ENCODE results near the gene PGLYRP1. TPM values are rescaled to one million over a fixed set of nuclear protein-coding genes. Genes with fewer than 3 reads are reported as not detected.

PGLYRP1 gene
- not detected for total RNA-seq

DNA sequence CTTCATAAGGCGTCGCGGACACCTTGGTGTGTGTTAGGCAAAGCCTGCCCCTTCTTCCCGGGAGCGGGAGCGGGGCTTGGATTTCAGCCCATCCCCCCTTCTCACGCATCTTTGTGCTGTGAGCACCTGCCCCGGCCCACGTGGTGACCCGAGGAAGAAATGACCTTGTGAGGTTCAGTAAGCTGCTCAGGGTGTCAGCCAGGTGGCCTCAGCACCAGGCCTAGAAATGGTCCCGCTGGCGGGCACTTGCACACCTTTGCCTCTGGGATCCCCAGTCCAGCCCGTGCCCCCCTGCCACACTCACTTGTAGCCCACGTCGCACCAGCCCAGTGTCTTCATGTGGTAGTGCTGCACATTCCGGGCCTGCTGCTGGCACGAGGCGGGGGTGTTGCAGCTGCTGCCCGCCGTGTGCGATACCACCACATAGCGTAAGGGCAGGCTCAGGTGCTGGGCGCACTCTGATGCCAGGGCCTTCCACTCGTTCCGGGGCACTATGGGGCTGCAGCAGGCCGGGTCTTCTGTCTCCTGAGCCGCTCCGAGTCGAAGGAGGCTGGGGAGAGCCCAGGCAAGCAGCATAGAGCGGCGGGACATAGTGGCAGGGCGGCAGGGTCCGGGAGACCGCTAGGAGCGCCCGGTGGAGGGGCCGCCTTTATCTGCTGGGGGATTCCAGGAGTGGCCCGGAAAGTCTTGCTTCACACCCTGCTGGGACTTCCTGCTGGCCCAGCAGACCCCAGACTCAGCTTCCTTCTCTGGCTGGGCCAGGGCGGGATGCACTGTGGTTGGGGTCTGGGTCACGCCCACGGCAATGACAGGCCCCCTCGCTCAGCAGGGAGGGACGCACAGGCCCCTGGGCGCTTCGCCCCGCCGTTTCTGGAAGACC is at the start of gene PGLYRP1:
Gene PGLYRP1 (minus strand): TSS at position 623 of the 880 bp plus-strand sequence. CDS start 32 bp downstream, at position 591.
- H3K27ac Mint-ChIP-seq = no peak within 1 kb of the TSS
- H3K9me3 Mint-ChIP-seq = no peaks in the 10 kb centered on the region
- no peaks in the 10 kb centered on the region for H3K36me3 Mint-ChIP-seq

GRCh38 chr19:46069806-46070341 is 47.0 kb upstream of the PGLYRP1 start:
- no peaks in the 10 kb centered on the region for H3K9me3 Mint-ChIP-seq
- DNase-seq (ENCODE audit: low spot score in 2 of 2) (no peak), ATAC-seq (no peak)
- H3K27ac Mint-ChIP-seq = no peak overlapping the region
- H3K36me3 Mint-ChIP-seq = no peaks in the 10 kb centered on the region

More for the DNA sequence above, at the start of gene PGLYRP1:
- DNase-seq (ENCODE audit: low spot score in 2 of 2) = no peak
- peak in 1 of 2 donors; percentile 22 for ATAC-seq

DNA sequence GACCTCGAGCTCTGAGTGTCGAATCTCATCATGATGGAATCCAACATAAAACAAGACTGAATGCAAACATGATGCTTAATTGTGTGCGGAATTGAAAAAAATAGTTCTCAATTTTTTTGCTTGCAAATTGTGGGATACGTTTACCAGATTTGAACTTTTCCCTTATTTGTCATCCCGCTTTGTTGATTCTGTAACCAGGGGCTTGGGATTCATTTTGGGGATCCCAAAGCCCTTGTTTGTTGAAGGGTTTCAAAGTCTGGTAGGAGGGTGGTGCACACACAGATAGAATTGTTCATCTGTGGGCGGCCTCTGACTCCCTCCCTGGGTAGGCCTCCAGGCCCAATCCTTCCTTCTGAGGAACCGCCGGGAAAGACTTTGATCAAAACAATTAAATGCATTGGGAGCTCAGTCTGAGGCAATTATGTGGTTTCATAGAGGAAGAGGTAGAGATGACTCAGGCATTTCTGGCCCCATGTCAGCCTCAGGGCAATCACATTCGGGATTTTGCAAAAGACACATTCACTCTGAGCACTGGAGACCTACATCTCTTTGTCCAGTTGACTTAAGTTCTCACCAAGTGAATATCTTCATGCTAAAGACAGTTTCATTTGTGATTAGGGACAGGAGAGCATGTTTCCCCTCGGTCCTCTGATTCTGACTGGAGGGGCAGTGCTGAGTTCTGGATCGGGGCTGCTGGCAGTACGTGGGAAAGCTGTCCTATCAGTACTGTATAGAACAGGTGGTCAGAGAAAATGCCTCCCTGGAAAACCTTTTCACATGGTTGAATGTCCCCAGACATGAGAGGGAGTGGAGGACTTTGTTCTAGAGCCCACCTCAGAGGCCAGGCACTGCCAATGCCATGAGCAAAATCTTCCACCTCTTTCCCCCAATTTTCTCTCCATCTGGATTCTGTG is 45.7 kb upstream of the PGLYRP1 start:
- Mint-ChIP-seq H3K36me3 (no peaks in the 10 kb centered on the region), H3K9me3 (no peaks in the 10 kb centered on the region), H3K27ac (no peak overlapping the region)
- peak in 1 of 2 donors; percentile 13 for ATAC-seq
- no peak for DNase-seq (ENCODE audit: low spot score in 2 of 2)

DNA sequence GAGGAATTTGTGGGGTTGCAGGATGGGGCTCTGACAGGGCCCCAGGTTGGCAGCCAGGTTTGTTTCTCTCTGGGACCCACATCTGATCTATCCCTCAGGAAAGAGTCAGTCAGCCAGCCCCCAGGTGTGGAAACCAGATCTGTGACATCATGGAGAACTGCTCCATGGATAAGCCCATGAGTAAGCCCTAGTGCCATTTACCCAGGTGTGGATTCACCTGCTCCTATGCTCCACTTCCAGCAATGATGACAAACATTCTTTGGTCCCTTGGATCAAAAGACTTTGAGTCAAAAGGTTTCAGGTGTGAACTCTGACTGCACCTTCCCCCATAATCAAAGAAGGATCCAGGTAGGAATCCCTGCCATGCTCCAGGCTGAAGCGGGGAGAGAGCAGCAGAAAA is 44.8 kb upstream of the PGLYRP1 start:
- no peak overlapping the region for H3K27ac Mint-ChIP-seq
- no peak for ATAC-seq
- DNase-seq (ENCODE audit: low spot score in 2 of 2) = no peak
- H3K36me3 Mint-ChIP-seq = no peaks in the 10 kb centered on the region
- H3K9me3 Mint-ChIP-seq = no peaks in the 10 kb centered on the region

DNA sequence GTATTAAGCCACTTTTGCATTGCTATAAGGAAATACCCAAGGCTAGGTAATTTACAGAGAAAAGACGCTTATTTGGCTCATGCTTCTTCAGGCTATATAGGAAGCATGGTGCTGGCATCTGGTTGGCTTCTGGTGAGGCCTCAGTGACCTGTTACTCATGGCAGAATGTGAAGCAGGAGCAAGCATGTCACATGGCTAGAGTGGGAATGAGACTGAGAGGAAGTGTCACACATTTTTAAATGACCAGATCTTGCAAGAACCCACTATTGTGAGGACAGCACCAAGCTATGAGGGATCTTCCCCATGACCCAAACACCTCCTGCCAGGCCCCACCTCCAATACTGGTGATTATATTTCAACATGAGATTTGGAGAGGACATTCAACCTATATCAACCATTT is 43.6 kb upstream of the PGLYRP1 start:
- DNase-seq (ENCODE audit: low spot score in 2 of 2) (no peak), ATAC-seq (no peak)
- Mint-ChIP-seq H3K27ac (no peak overlapping the region), H3K36me3 (peaks cover 0 to 5% of the 10 kb centered on the region in 2 donors), H3K9me3 (no peaks in the 10 kb centered on the region)

GRCh38 chr19:46065486-46066071 is 42.7 kb upstream of the PGLYRP1 start:
- Mint-ChIP-seq H3K36me3 (peaks cover 0 to 5% of the 10 kb centered on the region in 2 donors), H3K27ac (no peak overlapping the region), H3K9me3 (no peaks in the 10 kb centered on the region)
- ATAC-seq = no peak
- no peak for DNase-seq (ENCODE audit: low spot score in 2 of 2)

DNA sequence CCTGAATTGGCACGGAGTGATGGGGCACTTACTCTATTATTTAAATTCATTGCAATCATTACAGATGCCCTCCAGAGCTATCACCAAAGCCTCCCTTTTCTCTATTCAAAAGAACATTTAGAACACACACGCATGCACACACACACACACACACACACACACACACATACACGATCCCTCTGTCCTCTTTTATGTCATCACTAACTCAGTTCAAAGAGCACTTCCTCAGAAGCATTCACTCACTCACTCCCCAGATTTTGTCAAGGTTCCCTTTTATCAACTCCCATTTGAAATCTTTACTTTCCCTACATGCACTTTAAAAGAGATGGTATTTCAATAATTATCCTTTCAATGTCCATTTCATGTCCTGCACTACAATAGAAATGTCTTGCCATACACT is 40.3 kb upstream of the PGLYRP1 start:
- H3K9me3 Mint-ChIP-seq = peaks cover 0 to 9% of the 10 kb centered on the region in 2 donors
- ATAC-seq = no peak
- H3K27ac Mint-ChIP-seq = no peak overlapping the region
- DNase-seq (ENCODE audit: low spot score in 2 of 2) = no peak
- peaks cover 0 to 5% of the 10 kb centered on the region in 2 donors for H3K36me3 Mint-ChIP-seq

- H3K9me3 Mint-ChIP-seq = peaks cover 0 to 9% of the 10 kb centered on the region in 2 donors
- no peak overlapping the region for H3K27ac Mint-ChIP-seq
Observed at GRCh38 chr19:46060012-46060411, 37.2 kb upstream of the PGLYRP1 start.

GRCh38 chr19:46058778-46059177 is 35.9 kb upstream of the PGLYRP1 start:
- H3K27ac Mint-ChIP-seq = no peak overlapping the region
- H3K36me3 Mint-ChIP-seq = peaks cover 0 to 5% of the 10 kb centered on the region in 2 donors
- peaks cover 0 to 9% of the 10 kb centered on the region in 2 donors for H3K9me3 Mint-ChIP-seq
- ATAC-seq (no peak), DNase-seq (ENCODE audit: low spot score in 2 of 2) (no peak)

More at GRCh38 chr19:46060012-46060411, 37.2 kb upstream of the PGLYRP1 start:
- ATAC-seq = no peak
- DNase-seq (ENCODE audit: low spot score in 2 of 2) = no peak
- peaks cover 0 to 5% of the 10 kb centered on the region in 2 donors for H3K36me3 Mint-ChIP-seq

GRCh38 chr19:46056536-46056935 is 33.7 kb upstream of the PGLYRP1 start:
- ATAC-seq (no peak), DNase-seq (ENCODE audit: low spot score in 2 of 2) (no peak)
- Mint-ChIP-seq H3K36me3 (no peaks in the 10 kb centered on the region), H3K9me3 (peaks cover 0 to 9% of the 10 kb centered on the region in 2 donors), H3K27ac (no peak overlapping the region)

- Mint-ChIP-seq H3K9me3 (no peaks in the 10 kb centered on the region), H3K27ac (no peak overlapping the region), H3K36me3 (no peaks in the 10 kb centered on the region)
- ATAC-seq (no peak), DNase-seq (ENCODE audit: low spot score in 2 of 2) (no peak)
Observed at GRCh38 chr19:46052896-46053295, 30.0 kb upstream of the PGLYRP1 start.

DNA sequence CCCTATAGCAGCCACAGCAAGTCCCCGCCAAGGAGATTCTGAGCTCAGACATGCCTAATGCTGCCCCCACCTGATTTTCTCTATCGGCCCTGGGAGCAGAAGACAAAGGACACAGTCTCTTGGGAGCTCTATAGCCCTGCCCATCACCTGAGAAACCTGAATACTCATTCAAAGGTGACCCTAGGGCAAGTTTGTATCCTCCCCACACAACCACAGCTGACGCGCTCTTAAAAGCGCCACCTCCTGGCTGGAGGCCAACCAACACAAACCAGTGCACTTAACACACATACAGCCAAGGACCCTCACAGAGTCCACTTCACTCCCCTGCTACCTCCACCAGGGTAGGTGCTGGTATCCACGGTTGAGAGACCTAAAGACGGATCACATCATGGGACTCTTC is 26.7 kb upstream of the PGLYRP1 start:
- Mint-ChIP-seq H3K36me3 (peaks cover 16% of the 10 kb centered on the region in 2 donors), H3K9me3 (peaks cover 5 to 10% of the 10 kb centered on the region in 2 donors), H3K27ac (no peak overlapping the region)
- DNase-seq (ENCODE audit: low spot score in 2 of 2) (no peak), ATAC-seq (no peak)

DNA sequence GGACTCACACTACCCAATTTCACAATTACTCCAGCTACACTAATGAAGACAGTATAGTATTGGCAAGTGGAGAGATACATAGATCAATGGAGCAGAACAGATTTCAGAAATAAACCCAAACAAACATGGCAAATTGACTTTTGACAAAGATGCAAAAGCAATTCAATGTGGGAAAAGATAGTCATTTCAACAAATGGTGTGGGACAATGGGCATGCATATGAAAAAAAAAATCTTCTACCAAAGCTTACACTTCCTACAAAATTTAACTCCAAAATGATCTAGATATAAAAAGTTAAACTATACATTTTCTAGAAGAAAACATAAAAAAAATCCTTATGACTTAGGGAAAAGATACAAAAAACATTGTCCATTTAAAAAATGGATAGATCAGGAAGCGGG is 20.7 kb upstream of the PGLYRP1 start:
- DNase-seq (ENCODE audit: low spot score in 2 of 2) (no peak), ATAC-seq (no peak)
- no peak overlapping the region for H3K27ac Mint-ChIP-seq
- H3K9me3 Mint-ChIP-seq = peaks cover 5 to 13% of the 10 kb centered on the region in 2 donors
- peaks cover 16% of the 10 kb centered on the region in 2 donors for H3K36me3 Mint-ChIP-seq

DNA sequence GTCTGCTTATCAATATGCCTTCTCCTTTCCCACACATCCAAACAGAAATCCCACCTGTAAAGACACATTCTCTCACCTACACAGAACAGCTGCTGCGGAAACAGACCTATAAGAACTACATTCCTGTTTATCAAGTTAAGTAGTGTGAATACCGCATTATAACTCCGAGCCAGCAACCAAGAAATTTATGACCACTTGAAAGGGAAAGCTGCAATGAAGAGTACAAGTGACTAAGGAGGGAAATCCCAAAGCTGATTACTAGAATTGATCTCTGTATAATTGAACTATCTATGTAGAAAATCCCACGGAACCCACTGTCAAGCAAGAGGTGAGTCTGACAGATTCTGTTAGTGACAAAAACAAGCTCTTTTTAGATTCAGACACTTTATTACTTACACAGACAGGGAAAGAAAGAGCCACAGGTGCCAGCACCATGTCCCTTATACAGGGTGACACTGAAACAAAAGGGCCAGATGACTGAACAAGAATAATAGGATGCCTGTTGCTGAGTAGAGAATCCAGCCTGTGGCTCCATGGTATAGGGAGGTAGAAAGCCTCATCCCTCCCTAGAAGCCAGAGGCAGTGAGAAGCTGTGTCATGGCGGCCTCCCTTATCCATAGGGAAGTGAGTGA is 19.5 kb upstream of the PGLYRP1 start:
- DNase-seq (ENCODE audit: low spot score in 2 of 2) = no peak
- Mint-ChIP-seq H3K9me3 (peaks cover 5 to 13% of the 10 kb centered on the region in 2 donors), H3K27ac (no peak overlapping the region), H3K36me3 (peaks cover 12 to 16% of the 10 kb centered on the region in 2 donors)
- ATAC-seq = peak in 1 of 2 donors; percentile 68

- Mint-ChIP-seq H3K9me3 (peaks cover 0 to 3% of the 10 kb centered on the region in 2 donors), H3K36me3 (peaks cover 0 to 7% of the 10 kb centered on the region in 2 donors), H3K27ac (no peak within 1 kb of the TSS)
- DNase-seq (ENCODE audit: low spot score in 2 of 2) (no peak), ATAC-seq (no peak)
Observed at GRCh38 chr19:46040952-46041500, 18.2 kb upstream of the PGLYRP1 start, which contains the start of gene IGFL4. TSS of gene IGFL4 (minus strand) at chr19:46041002. CDS start at chr19:46040962, 40 bp downstream.

DNA sequence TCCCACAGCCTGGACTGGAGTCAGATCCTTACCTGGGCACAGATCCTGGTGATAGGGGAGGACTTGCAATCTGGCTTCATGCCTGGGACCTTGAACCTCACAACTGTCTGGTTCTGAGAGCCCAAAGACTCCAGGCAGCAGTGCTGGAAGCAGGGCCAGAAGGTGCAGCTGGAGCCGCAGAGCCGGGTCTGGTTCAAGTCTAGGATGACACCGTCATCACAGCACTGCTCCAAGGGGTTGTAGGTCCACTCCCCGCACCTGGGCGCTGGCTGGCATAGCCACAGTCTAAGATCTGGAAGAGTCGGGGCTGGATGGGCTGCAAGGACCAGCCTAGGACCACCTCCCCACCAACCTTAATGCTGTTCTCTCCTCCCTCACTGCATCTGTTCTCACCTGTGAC is 17.3 kb upstream of the PGLYRP1 start:
- H3K27ac Mint-ChIP-seq = no peak overlapping the region

More for the DNA sequence above, 17.3 kb upstream of the PGLYRP1 start:
- DNase-seq (ENCODE audit: low spot score in 2 of 2) (no peak), ATAC-seq (no peak)
- Mint-ChIP-seq H3K36me3 (no peaks in the 10 kb centered on the region), H3K9me3 (peaks cover 0 to 3% of the 10 kb centered on the region in 2 donors)
